T-cell (primary cell): ENCODE measurements around the gene LAMTOR2. TPM values are rescaled to one million over a fixed set of nuclear protein-coding genes. Genes with fewer than 3 reads are reported as not detected.
A peak's percentile ranks its signal among the peaks of the same experiment; 100 is the strongest.

Experiments
- ATAC-seq, 4 experiments: fragments of 200-7000 bp in 3 of 4; fragments of 150-1000 bp in 1 of 4; cut with Tn5 transposase; replicated peaks in 1 of 4; 1 replicate in 3 of 4; 2 replicates in 1 of 4; pipeline ENCODE4 v1.10.0; 2021; ENCODE audit warnings: moderate library complexity in 3 of 4, mild to moderate bottlenecking in 2 of 4, moderate number of reproducible peaks in 1 of 4
- CTCF ChIA-PET, 2 donors: fragments of 300-600 bp; sonication (Branson Sonifier 250); formaldehyde crosslinking; loops; one replicate each; lab custom pipeline; 2022; ENCODE audit warnings: antibody characterized with exemption in 2 of 2; lab: Charles Lee
- POLR2A ChIA-PET, 2 donors: fragments of 300-600 bp; sonication (Branson Sonifier 250); formaldehyde crosslinking; loops; one replicate each; lab custom pipeline; 2022; ENCODE audit warnings: antibody characterized with exemption in 2 of 2; lab: Charles Lee
- DNase-seq, 35 experiments: peaks; one replicate each; pipeline versions ENCODE4 v3.0.0 to v3.0.0-alpha.2; 2013 to 2023
- H3K27ac ChIP-seq: one replicate; pipeline ENCODE4 v1.5.1; 2013; ENCODE audit warnings: low read length
- H3K27me3 ChIP-seq, 2 experiments: replicated peaks in 1 of 2; 1 replicate in 1 of 2; 2 replicates in 1 of 2; pipeline versions ENCODE4 v1.6.1 to v1.7.0; 2013; ENCODE audit warnings: low read length in 1 of 2, mixed read lengths in 1 of 2; ENCODE audit not compliant: control insufficient read depth in 2 of 2, insufficient read depth in 2 of 2; ENCODE audit errors: extremely low read depth in 1 of 2
- H3K36me3 ChIP-seq, 2 donors: 1 replicate in 1 of 2; 2 replicates in 1 of 2; pipeline versions ENCODE4 v1.6.1 to v1.7.0; 2013; ENCODE audit warnings: low read length in 1 of 2; ENCODE audit not compliant: control insufficient read depth in 2 of 2, insufficient read depth in 1 of 2; ENCODE audit errors: extremely low read depth in 1 of 2
- H3K4me1 ChIP-seq, 2 experiments: 1 replicate in 1 of 2; 2 replicates in 1 of 2; pipeline versions ENCODE4 v1.6.1 to v1.7.0; 2013; ENCODE audit warnings: low read length in 2 of 2, mixed read lengths in 1 of 2; ENCODE audit not compliant: insufficient read depth in 2 of 2, control insufficient read depth in 1 of 2; ENCODE audit errors: extremely low read depth in 1 of 2
- H3K4me3 ChIP-seq, 2 donors: 1 replicate in 1 of 2; 2 replicates in 1 of 2; pipeline versions ENCODE4 v1.5.1 to v1.7.0; 2013; ENCODE audit warnings: mild to moderate bottlenecking in 2 of 2, low read length in 1 of 2, moderate library complexity in 1 of 2; ENCODE audit not compliant: control insufficient read depth in 1 of 2; ENCODE audit errors: extremely low read depth in 1 of 2
- H3K9me3 ChIP-seq: 2 replicates; pipeline ENCODE4 v1.7.0; 2013
- H3K27ac Mint-ChIP-seq, 2 donors: one replicate each; pipeline ENCODE4 v1.8.0; 2020 to 2021; ENCODE audit warnings: mild to moderate bottlenecking in 2 of 2, mixed read lengths in 2 of 2
- H3K27me3 Mint-ChIP-seq, 2 donors: one replicate each; pipeline ENCODE4 v1.8.0; 2021 to 2022; ENCODE audit warnings: mixed read lengths in 2 of 2
- H3K36me3 Mint-ChIP-seq: one replicate; pipeline ENCODE4 v1.8.0; 2021; ENCODE audit warnings: mixed read lengths
- H3K4me1 Mint-ChIP-seq, 3 donors: one replicate each; pipeline ENCODE4 v1.8.0; 2020 to 2022; ENCODE audit warnings: mixed read lengths in 3 of 3, mild to moderate bottlenecking in 1 of 3
- H3K4me3 Mint-ChIP-seq, 3 donors: one replicate each; pipeline ENCODE4 v1.8.0; 2020 to 2022; ENCODE audit warnings: mild to moderate bottlenecking in 3 of 3, mixed read lengths in 3 of 3, moderate library complexity in 3 of 3
- H3K9me3 Mint-ChIP-seq, 3 donors: one replicate each; pipeline ENCODE4 v1.8.0; 2020 to 2022; ENCODE audit warnings: mixed read lengths in 3 of 3
- WGBS: methylation state at CpG from one replicate; pipeline ENCODE4 v1.1.5; 2013; ENCODE audit warnings: missing lambda C conversion rate; ENCODE audit not compliant: insufficient coverage; 5-methylcytosine and 5-hydroxymethylcytosine counted together
- total RNA-seq, 35 experiments: library from RNA in 6 of 35; stranded (reverse) in 6 of 35; fragments of 120-200 nt in 1 of 35; gene quantifications; one replicate each; pipeline versions ENCODE4 v1.2.1 to v1.2.4 and lab custom pipeline; 2013 to 2026

The LAMTOR2 gene
- total RNA-seq, 5 donors from 2014 or later (not counting 1 experiment from before 2014, with no cell fraction given) = 21.5 to 37.8 (median 35.2) TPM

DNA sequence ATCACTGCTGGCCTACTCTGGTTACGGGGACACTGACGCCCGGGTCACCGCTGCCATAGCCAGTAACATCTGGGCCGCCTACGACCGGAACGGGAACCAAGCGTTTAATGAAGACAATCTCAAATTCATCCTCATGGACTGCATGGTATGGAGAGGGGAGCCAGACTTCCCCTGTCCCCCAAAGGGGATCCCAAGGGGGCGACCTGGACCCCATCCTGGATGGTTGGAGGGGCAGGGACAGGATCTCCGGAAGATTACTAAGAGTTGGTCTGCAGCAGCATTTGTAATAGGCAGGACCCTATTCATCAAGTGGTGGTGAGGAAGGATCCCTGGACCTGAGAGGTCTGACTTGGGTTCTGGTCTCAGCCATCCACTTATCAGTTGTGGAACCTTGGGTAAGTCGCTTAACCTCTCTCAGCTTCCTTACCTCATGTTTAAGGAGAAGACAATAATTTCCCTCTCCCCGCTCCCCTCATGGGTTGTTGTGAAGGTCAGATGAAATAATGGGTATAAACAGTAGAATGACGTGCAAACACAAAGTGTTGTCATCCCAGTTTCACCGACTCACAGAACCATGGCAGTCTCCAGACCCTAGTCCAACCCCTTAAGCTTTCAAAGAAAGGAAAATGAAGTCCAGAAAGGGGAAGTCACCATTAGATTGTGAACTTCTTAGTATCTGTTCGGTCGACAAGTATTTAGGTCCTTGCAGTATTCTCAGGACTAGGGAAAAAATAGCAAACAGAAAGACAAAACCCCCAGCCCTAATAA lies 883 bp downstream of the LAMTOR2 start:
- no peak for ATAC-seq
- no peaks in the 10 kb centered on the region for H3K9me3 Mint-ChIP-seq
- H3K4me1 Mint-ChIP-seq = peaks cover 28 to 43% (median 34%) of the 10 kb centered on the region in 3 donors
- peaks cover 7% of the 10 kb centered on the region for H3K36me3 Mint-ChIP-seq
- H3K27me3 ChIP-seq = no peaks in the 10 kb centered on the region
- POLR2A ChIA-PET = interaction anchor here in 1 of 2 donors (0.6 kb wide), 1 partner anchor 402 kb away, joined by 4 read pairs; no protein-coding TSS in a partner anchor
- no peak overlapping the region for H3K27ac ChIP-seq
- peak overlapping the region; percentile 71 to 82 for H3K4me3 ChIP-seq
- no peaks in the 10 kb centered on the region for H3K27me3 Mint-ChIP-seq
- no peaks in the 10 kb centered on the region for H3K9me3 ChIP-seq
- H3K27ac Mint-ChIP-seq = peak overlapping the region in 1 of 2 donors; percentile 95
- peaks cover 0 to 6% of the 10 kb centered on the region in 2 donors for H3K36me3 ChIP-seq
- CTCF ChIA-PET = interaction anchor here in 1 of 2 donors (0.7 kb wide), 1 partner anchor 51 kb away, joined by 3 read pairs; no protein-coding TSS in a partner anchor
- peak overlapping the region; percentile 93 to 100 (median 95) for H3K4me3 Mint-ChIP-seq
- 10% methylated on average over 4 of the region's 17 CpGs for WGBS
- DNase-seq = peak in 2 of 35 experiments; percentile 11 to 12
- peaks cover 6 to 22% of the 10 kb centered on the region in 2 experiments for H3K4me1 ChIP-seq

DNA sequence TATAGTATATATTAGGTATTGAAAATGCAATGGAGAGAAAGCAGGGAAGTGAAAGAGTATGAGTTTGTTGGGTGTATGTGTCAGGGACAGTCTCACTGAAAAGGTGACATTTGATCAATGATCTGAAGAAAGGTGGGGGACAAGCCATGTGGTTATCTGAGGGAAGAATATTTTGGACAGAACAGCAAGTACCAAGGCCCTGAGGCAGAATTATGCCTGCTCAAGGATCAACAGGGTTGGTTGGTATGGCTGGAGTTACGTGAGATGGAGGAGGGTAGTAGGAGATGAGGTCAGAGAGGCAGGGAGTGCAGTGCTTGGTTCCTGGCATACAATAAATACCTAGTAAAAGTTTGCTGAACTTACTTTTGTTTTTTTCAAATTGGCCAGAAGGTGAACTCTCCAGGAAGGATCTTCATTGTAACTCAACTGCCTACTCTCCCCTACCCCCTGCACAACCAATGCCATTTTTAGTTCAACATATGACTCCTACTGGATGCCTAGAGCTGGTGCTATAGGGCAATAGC lies 1.8 kb downstream of the LAMTOR2 start:
- no peaks in the 10 kb centered on the region for H3K9me3 ChIP-seq
- Mint-ChIP-seq H3K27me3 (no peaks in the 10 kb centered on the region), H3K27ac (peak overlapping the region in 1 of 2 donors; percentile 61), H3K4me1 (peaks cover 30 to 43% (median 34%) of the 10 kb centered on the region in 3 donors), H3K4me3 (peak overlapping the region; percentile 21 to 100 (median 47)), H3K9me3 (no peaks in the 10 kb centered on the region), H3K36me3 (peaks cover 3% of the 10 kb centered on the region)
- no peak overlapping the region for H3K27ac ChIP-seq
- H3K4me3 ChIP-seq = no peak overlapping the region
- POLR2A ChIA-PET = no interaction called here
- peaks cover 0 to 3% of the 10 kb centered on the region in 2 donors for H3K36me3 ChIP-seq
- CTCF ChIA-PET = interaction anchor here in 1 of 2 donors (0.7 kb wide), 1 partner anchor 50 kb away, joined by 3 read pairs; no protein-coding TSS in a partner anchor
- WGBS = no CpG with 5 or more reads among the region's 1 CpG
- DNase-seq = no peak
- no peaks in the 10 kb centered on the region for H3K27me3 ChIP-seq
- peaks cover 6 to 22% of the 10 kb centered on the region in 2 experiments for H3K4me1 ChIP-seq
- no peak for ATAC-seq

DNA sequence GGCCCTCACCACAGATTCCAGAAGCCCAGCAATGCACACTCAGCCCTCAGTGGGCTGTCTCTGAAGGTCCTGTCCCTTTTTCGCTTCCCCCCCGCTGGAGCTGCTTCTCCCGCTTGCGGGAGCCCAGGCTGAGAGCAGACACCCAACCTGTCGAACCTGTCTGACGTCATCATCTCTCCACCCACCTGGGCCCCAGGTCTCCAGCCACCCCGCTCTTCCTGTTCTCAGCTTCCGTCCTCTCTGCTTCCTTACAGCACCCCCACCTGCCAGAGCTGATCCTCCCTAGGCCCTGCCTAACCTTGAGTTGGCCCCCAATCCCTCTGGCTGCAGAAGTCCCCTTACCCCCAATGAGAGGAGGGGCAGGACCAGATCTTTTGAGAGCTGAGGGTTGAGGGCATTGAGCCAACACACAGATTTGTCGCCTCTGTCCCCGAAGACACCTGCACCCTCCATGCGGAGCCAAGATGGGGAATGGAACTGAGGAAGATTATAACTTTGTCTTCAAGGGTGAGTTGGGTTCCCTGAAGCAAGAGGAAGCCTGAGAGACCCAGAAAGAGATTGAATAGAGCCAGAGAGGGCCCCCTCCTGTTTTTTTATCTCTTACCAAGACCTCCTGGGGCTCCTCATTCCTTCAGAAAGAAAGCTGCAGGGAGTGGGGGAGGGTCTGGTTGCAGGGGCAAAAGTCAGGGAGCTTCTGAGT lies 6.5 kb downstream of the LAMTOR2 start, which contains the start of gene RAB25:
Gene RAB25 (plus strand): TSS at position 224 of the 700 bp plus-strand sequence. CDS start 241 bp downstream, at position 465.
- Histone ChIP-seq H3K27me3 (peaks cover 0 to 3% of the 10 kb centered on the region in 2 experiments), H3K9me3 (no peaks in the 10 kb centered on the region), H3K27ac (no peak within 1 kb of the TSS), H3K36me3 (peaks cover 0 to 3% of the 10 kb centered on the region in 2 donors), H3K4me1 (no peaks in the 10 kb centered on the region), H3K4me3 (no peak within 1 kb of the TSS)
- POLR2A ChIA-PET = no interaction called here
- WGBS = 69% methylated on average over 8 of the region's 11 CpGs
- peaks cover 5 to 7% (median 6%) of the 10 kb centered on the region in 3 donors for H3K4me1 Mint-ChIP-seq
- ATAC-seq = peak in 1 of 4 experiments; percentile 35
- peak within 1 kb of the TSS in 1 of 2 donors; percentile 53 for H3K27ac Mint-ChIP-seq
- H3K27me3 Mint-ChIP-seq = no peaks in the 10 kb centered on the region
- peaks cover 3% of the 10 kb centered on the region for H3K36me3 Mint-ChIP-seq
- CTCF ChIA-PET = no interaction called here
- H3K9me3 Mint-ChIP-seq = no peaks in the 10 kb centered on the region
- peak within 1 kb of the TSS in 1 of 3 donors; percentile 18 for H3K4me3 Mint-ChIP-seq
- no peak for DNase-seq

DNA sequence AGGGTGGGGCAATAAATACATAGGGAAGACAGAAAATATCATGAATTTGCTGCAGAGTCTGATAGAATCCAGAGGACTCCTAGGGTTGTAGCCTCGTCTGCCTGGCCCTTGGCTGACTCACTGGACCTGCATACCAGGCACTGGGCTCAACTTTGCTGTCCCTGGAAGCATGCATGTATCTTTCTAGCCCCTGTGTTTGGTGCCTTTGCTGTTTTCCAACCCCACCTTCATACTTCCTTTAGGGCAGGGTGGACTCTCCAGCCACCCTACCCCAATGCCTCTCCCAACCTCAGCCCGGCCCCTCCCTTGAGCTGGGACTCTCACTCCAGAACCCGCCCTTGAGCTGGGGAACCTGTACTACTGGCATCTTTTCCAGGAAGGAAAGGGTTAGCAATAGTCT lies 7.6 kb downstream of the LAMTOR2 start:
- H3K4me1 Mint-ChIP-seq = peaks cover 7 to 8% (median 7%) of the 10 kb centered on the region in 3 donors
- H3K9me3 ChIP-seq = no peaks in the 10 kb centered on the region
- no peak overlapping the region for H3K4me3 Mint-ChIP-seq
- no peaks in the 10 kb centered on the region for H3K9me3 Mint-ChIP-seq
- DNase-seq (no peak), ATAC-seq (no peak)
- 100% methylated on average over 1 of the region's 3 CpGs for WGBS
- no peak overlapping the region for H3K27ac ChIP-seq
- peaks cover 0 to 4% of the 10 kb centered on the region in 2 experiments for H3K4me1 ChIP-seq
- peaks cover 0 to 3% of the 10 kb centered on the region in 2 experiments for H3K27me3 ChIP-seq
- ChIA-PET POLR2A (no interaction called here), CTCF (interaction anchor here in 1 of 2 donors (0.7 kb wide), 1 partner anchor 73 kb away, joined by 3 read pairs; no protein-coding TSS in a partner anchor)
- H3K27me3 Mint-ChIP-seq = no peaks in the 10 kb centered on the region
- H3K36me3 ChIP-seq = peaks cover 0 to 3% of the 10 kb centered on the region in 2 donors
- H3K27ac Mint-ChIP-seq = no peak overlapping the region
- no peaks in the 10 kb centered on the region for H3K36me3 Mint-ChIP-seq
- no peak overlapping the region for H3K4me3 ChIP-seq

DNA sequence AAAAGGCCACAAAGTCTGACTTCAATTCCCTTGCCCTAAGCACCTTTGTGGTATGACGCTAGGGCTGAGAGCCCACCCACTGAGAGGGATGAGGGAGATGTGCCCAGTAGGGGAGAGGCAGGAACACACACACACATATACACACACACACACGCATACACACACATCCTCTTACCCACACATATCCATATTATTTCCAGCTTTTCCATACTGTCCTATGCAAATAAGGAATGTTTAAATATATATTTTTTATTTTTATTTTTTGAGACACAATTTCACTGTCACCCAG lies 9.4 kb downstream of the LAMTOR2 start:
- Histone ChIP-seq H3K36me3 (no peaks in the 10 kb centered on the region), H3K27me3 (peaks cover 0 to 3% of the 10 kb centered on the region in 2 experiments), H3K4me1 (peaks cover 0 to 4% of the 10 kb centered on the region in 2 experiments), H3K4me3 (no peak overlapping the region), H3K9me3 (no peaks in the 10 kb centered on the region), H3K27ac (no peak overlapping the region)
- ChIA-PET POLR2A (no interaction called here), CTCF (interaction anchor here (0.7 to 0.9 kb wide), 2 partner anchors 38 to 544 kb away, joined by 3 read pairs; no protein-coding TSS in a partner anchor)
- Mint-ChIP-seq H3K4me1 (peaks cover 6 to 8% (median 7%) of the 10 kb centered on the region in 3 donors), H3K27ac (no peak overlapping the region), H3K9me3 (no peaks in the 10 kb centered on the region), H3K36me3 (no peaks in the 10 kb centered on the region), H3K4me3 (no peak overlapping the region), H3K27me3 (no peaks in the 10 kb centered on the region)
- no CpG with 5 or more reads among the region's 2 CpGs for WGBS
- DNase-seq (no peak), ATAC-seq (no peak)

DNA sequence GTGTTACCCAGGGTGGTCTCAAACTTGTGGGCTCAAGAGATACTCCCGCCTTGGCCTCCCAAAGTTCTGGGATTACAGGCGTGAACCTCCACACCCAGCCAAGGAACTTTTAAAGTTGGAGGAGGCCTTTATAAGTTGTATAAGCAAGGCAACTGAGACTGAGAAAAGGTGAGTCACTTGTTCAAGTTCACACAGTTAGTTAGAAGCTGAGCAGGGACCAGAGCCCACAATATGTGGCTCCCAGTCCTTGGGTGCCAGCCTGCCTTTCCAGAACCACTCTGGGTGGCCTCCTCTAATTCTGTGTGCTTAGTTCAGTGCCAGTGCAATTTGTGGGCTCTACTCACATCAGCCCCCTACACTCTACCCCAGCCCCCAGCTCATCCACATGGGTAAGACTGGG lies 10.0 kb downstream of the LAMTOR2 start:
- H3K27me3 Mint-ChIP-seq = no peaks in the 10 kb centered on the region
- H3K27ac ChIP-seq = no peak overlapping the region
- POLR2A ChIA-PET = no interaction called here
- CTCF ChIA-PET = interaction anchor here in 1 of 2 donors (0.9 kb wide), 1 partner anchor 39 kb away, joined by 3 read pairs; no protein-coding TSS in a partner anchor
- no peaks in the 10 kb centered on the region for H3K36me3 Mint-ChIP-seq
- no CpG with 5 or more reads among the region's 2 CpGs for whole genome bisulfite sequencing
- H3K4me1 ChIP-seq = peaks cover 0 to 4% of the 10 kb centered on the region in 2 experiments
- no peak overlapping the region for H3K27ac Mint-ChIP-seq
- H3K9me3 ChIP-seq = no peaks in the 10 kb centered on the region
- no peaks in the 10 kb centered on the region for H3K9me3 Mint-ChIP-seq
- no peak for DNase-seq
- H3K27me3 ChIP-seq = peaks cover 0 to 3% of the 10 kb centered on the region in 2 experiments
- H3K4me1 Mint-ChIP-seq = peaks cover 6 to 8% (median 7%) of the 10 kb centered on the region in 3 donors
- no peaks in the 10 kb centered on the region for H3K36me3 ChIP-seq
- H3K4me3 ChIP-seq = no peak overlapping the region
- no peak for ATAC-seq
- no peak overlapping the region for H3K4me3 Mint-ChIP-seq
